ENCODE results near the gene ELP6. TPM values are rescaled to one million over a fixed set of nuclear protein-coding genes. Genes with fewer than 3 reads are reported as not detected.

ELP6 gene
- total RNA-seq, 1 experiment from 2014 or later = 61.7 TPM

DNA sequence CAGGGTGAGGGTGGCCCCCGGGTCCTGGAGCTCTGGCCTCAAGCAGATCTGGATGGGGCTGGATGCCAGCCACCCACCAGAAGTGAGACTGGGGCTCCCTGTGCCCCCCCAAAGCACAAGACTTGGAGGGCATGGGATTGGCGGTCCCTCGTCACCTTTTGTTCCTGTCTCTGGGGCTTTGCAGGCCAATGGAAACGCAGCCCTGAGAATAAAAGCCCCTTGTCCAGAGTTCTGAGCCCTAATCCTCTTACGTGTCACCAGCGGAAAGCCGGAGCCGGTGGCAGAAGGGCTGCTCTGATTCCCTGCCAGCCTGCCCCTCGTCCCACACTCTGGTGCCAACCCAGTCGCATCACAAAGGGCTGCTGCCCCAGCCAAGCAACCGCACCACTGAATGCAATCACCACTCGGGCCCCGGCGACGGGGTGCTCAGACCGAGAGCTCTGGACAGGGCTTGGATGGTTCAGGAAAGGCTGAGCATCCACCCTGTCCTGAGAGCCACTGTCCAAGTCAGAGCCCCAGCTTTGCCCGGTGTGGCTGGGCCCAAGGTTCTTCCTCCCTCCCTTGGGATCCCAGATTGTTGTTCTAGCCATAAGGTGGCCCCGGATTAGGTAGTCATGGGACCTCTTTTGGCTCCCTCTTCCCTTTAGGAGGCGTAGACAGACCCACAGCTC is 22.8 kb upstream of the ELP6 start:
- Histone ChIP-seq H2AFZ (ENCODE audit: low read length) (no peak overlapping the region), H4K20me1 (ENCODE audit: insufficient read depth, low read depth, low read length) (no peaks in the 10 kb centered on the region), H3K4me1 (ENCODE audit: low read length) (0 out of 2 replicates have a peak, but pooled peaks cover 4% of the 10 kb centered on the region), H3K9me3 (ENCODE audit: low read length) (no peaks in the 10 kb centered on the region), H3K9me2 (replicated peaks; ENCODE audit: insufficient read depth, low read length) (no peaks in the 10 kb centered on the region), H3K36me3 (ENCODE audit: insufficient read depth, low read length) (no peaks in the 10 kb centered on the region), H3K27ac (ENCODE audit: low read length) (no peak overlapping the region), H3K27me3 (ENCODE audit: low read length) (no peaks in the 10 kb centered on the region), H3K79me2 (ENCODE audit: low read length) (no peaks in the 10 kb centered on the region), H3K4me3 (ENCODE audit: low read length) (no peak overlapping the region), H3K9ac (ENCODE audit: low read length) (no peak overlapping the region), H3K4me2 (ENCODE audit: low read depth, low read length, poor library complexity, severe bottlenecking) (no peak overlapping the region)
- DNase-seq = no peak

- Histone ChIP-seq H3K27me3 (ENCODE audit: low read length) (no peaks in the 10 kb centered on the region), H3K4me3 (ENCODE audit: low read length) (no peak overlapping the region), H3K27ac (ENCODE audit: low read length) (no peak overlapping the region), H3K4me2 (ENCODE audit: low read depth, low read length, poor library complexity, severe bottlenecking) (peak overlapping the region; percentile 13), H3K9ac (ENCODE audit: low read length) (no peak overlapping the region), H3K9me3 (ENCODE audit: low read length) (no peaks in the 10 kb centered on the region), H4K20me1 (ENCODE audit: insufficient read depth, low read depth, low read length) (no peaks in the 10 kb centered on the region), H3K9me2 (replicated peaks; ENCODE audit: insufficient read depth, low read length) (no peaks in the 10 kb centered on the region), H2AFZ (ENCODE audit: low read length) (no peak overlapping the region), H3K79me2 (ENCODE audit: low read length) (no peaks in the 10 kb centered on the region), H3K4me1 (ENCODE audit: low read length) (0 out of 2 replicates have a peak, but pooled peaks cover 4% of the 10 kb centered on the region), H3K36me3 (ENCODE audit: insufficient read depth, low read length) (no peaks in the 10 kb centered on the region)
- DNase-seq = peak; percentile 23
Observed at GRCh38 chr3:47533996-47534454, 20.5 kb upstream of the ELP6 start.

DNA sequence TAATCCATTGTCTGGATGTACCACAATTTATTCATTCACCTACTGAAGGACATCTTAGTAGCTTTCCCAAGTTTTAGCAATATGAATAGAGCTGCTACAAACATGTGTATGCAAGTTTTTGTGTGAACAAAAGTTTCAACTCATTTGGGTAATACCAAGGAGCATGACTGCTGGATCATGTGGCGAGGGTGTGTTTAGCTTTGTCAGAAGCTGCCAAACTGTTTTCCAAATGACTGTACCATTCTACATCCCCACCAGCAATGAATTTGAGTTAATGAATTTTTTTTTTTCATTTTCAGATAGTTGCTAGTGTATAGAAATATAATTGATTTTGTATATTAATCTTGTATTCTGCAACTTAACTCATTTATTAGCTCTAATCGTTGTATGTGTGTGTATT is 20.0 kb upstream of the ELP6 start:
- Histone ChIP-seq H3K36me3 (ENCODE audit: insufficient read depth, low read length) (no peaks in the 10 kb centered on the region), H3K4me2 (ENCODE audit: low read depth, low read length, poor library complexity, severe bottlenecking) (no peak overlapping the region), H3K79me2 (ENCODE audit: low read length) (no peaks in the 10 kb centered on the region), H3K9me3 (ENCODE audit: low read length) (no peaks in the 10 kb centered on the region), H3K4me3 (ENCODE audit: low read length) (no peak overlapping the region), H2AFZ (ENCODE audit: low read length) (no peak overlapping the region), H3K4me1 (ENCODE audit: low read length) (0 out of 2 replicates have a peak, but pooled peaks cover 4% of the 10 kb centered on the region), H3K9me2 (replicated peaks; ENCODE audit: insufficient read depth, low read length) (no peaks in the 10 kb centered on the region), H4K20me1 (ENCODE audit: insufficient read depth, low read depth, low read length) (no peaks in the 10 kb centered on the region), H3K27ac (ENCODE audit: low read length) (no peak overlapping the region), H3K9ac (ENCODE audit: low read length) (no peak overlapping the region), H3K27me3 (ENCODE audit: low read length) (no peaks in the 10 kb centered on the region)
- DNase-seq = no peak

DNA sequence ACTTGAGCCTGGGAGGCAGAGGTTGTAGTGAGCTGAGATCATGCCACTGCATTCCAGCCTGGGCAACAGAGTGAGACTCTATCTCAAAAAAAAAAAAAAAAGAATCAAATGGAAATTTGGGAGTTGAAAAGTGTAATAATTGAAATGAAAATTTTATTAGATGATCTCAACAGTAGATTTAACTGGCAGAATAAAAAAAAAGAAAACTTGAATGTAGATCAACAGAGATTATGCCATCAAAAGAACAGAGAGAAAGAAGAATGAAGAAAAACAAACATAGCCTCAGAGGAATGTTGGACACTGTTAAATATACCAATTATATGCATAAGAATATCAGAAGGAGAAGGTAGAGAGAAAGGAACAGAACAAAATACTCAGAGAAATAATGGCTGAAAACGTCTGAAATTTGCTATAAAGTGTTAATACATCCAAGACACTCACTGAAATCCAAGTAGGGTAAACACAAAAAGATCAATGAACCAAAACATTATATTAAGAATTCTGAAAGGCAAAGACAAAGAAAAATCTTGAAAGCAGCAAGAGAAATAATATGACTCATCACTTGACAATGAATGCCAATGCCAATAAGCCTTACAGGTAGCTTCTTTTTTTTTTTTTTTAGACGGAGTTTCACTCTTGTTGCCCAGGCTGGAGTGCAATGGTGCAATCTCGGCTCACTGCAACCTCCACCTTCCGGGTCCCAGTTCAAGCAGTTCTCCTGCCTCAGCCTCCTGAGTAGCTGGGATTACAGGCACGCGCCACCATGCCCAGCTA is 14.6 kb upstream of the ELP6 start:
- Histone ChIP-seq H3K4me2 (ENCODE audit: low read depth, low read length, poor library complexity, severe bottlenecking) (no peak overlapping the region), H3K9ac (ENCODE audit: low read length) (no peak overlapping the region), H4K20me1 (ENCODE audit: insufficient read depth, low read depth, low read length) (no peaks in the 10 kb centered on the region), H3K27ac (ENCODE audit: low read length) (no peak overlapping the region), H2AFZ (ENCODE audit: low read length) (no peak overlapping the region), H3K9me2 (replicated peaks; ENCODE audit: insufficient read depth, low read length) (no peaks in the 10 kb centered on the region), H3K27me3 (ENCODE audit: low read length) (no peaks in the 10 kb centered on the region), H3K79me2 (ENCODE audit: low read length) (no peaks in the 10 kb centered on the region), H3K4me1 (ENCODE audit: low read length) (no peaks in the 10 kb centered on the region), H3K4me3 (ENCODE audit: low read length) (no peak overlapping the region), H3K36me3 (ENCODE audit: insufficient read depth, low read length) (no peaks in the 10 kb centered on the region), H3K9me3 (ENCODE audit: low read length) (peaks cover 5% of the 10 kb centered on the region; the same call in 1 of the 2 replicates)
- no peak for DNase-seq

DNA sequence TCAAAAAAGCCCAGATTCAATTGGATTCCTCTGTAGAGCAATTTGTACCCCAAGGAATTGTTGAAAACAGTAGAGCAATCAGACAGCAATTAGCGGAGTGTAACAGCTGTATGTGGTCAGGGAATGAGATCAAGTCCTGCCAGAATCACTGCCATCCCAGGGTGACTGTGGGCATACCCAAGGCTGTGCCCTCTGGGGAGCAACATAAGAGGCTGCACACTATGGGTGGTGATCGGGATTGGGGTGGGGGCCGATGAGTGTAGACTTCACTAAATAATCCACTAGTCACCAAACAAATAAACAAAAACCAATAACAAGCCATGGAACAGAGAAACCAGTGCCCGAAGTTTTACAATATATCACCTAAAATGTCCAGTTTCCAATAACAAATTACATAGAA is 12.1 kb upstream of the ELP6 start:
- H3K4me1 ChIP-seq (ENCODE audit: low read length) = peaks cover 4% of the 10 kb centered on the region
- H3K27ac ChIP-seq (ENCODE audit: low read length) = no peak overlapping the region
- H4K20me1 ChIP-seq (ENCODE audit: insufficient read depth, low read depth, low read length) = no peaks in the 10 kb centered on the region
- H3K36me3 ChIP-seq (ENCODE audit: insufficient read depth, low read length) = no peaks in the 10 kb centered on the region
- no peak overlapping the region for H3K9ac ChIP-seq (ENCODE audit: low read length)
- no peak overlapping the region for H3K4me3 ChIP-seq (ENCODE audit: low read length)
- H3K4me2 ChIP-seq (ENCODE audit: low read depth, low read length, poor library complexity, severe bottlenecking) = no peak overlapping the region
- no peak for DNase-seq
- H2AFZ ChIP-seq (ENCODE audit: low read length) = no peak overlapping the region
- no peaks in the 10 kb centered on the region for H3K9me2 ChIP-seq (replicated peaks; ENCODE audit: insufficient read depth, low read length)
- no peaks in the 10 kb centered on the region for H3K79me2 ChIP-seq (ENCODE audit: low read length)
- H3K9me3 ChIP-seq (ENCODE audit: low read length) = peaks cover 5% of the 10 kb centered on the region; the same call in 1 of the 2 replicates
- H3K27me3 ChIP-seq (ENCODE audit: low read length) = no peaks in the 10 kb centered on the region

DNA sequence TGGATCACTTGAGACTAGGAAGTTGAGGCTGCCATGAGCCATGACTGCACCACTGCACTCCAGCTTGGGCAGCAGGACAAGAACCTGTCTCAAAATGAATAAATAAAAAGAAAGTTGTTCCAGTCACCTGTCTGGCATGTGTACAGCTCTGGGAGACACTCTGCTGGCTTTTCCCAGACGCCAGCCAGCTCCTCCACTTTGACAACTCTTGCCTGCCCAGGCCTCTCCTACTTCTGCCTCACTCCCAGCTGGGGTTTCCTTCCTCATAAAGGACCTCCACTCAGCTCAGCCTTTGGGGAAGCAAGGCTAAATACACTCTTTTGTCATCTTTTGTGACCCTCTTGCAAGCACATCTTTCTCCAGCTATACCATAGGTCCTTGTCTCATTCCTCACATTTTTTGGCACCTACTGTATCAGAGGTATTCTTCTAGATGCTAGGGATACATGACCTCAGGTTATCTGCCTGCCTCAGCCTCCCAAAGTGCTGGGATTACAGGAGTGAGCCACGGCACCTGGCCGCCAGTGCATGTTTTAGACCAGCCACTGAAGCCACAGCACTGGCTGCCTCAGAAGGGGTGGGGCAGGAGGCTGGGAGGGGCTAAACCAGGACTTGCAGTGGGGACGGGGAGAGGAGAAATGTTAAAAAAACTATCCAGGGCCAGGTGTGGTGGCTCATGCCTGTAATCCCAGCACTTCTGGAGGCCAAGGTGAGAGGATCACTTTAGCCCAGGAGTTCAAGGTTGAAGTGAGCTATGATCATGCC is 10.0 kb upstream of the ELP6 start:
- peaks cover 5% of the 10 kb centered on the region; the same call in 1 of the 2 replicates for H3K9me3 ChIP-seq (ENCODE audit: low read length)
- H3K9ac ChIP-seq (ENCODE audit: low read length) = no peak overlapping the region
- H3K27ac ChIP-seq (ENCODE audit: low read length) = no peak overlapping the region
- H3K4me1 ChIP-seq (ENCODE audit: low read length) = peaks cover 4% of the 10 kb centered on the region
- H3K4me3 ChIP-seq (ENCODE audit: low read length) = no peak overlapping the region
- no peak for DNase-seq
- no peaks in the 10 kb centered on the region for H4K20me1 ChIP-seq (ENCODE audit: insufficient read depth, low read depth, low read length)
- H3K9me2 ChIP-seq (replicated peaks; ENCODE audit: insufficient read depth, low read length) = no peaks in the 10 kb centered on the region
- no peak overlapping the region for H2AFZ ChIP-seq (ENCODE audit: low read length)
- H3K36me3 ChIP-seq (ENCODE audit: insufficient read depth, low read length) = no peaks in the 10 kb centered on the region
- H3K27me3 ChIP-seq (ENCODE audit: low read length) = no peaks in the 10 kb centered on the region
- H3K4me2 ChIP-seq (ENCODE audit: low read depth, low read length, poor library complexity, severe bottlenecking) = no peak overlapping the region
- no peaks in the 10 kb centered on the region for H3K79me2 ChIP-seq (ENCODE audit: low read length)

- H3K27ac ChIP-seq (ENCODE audit: low read length) = no peak overlapping the region
- DNase-seq = peak; percentile 95
- no peaks in the 10 kb centered on the region for H3K79me2 ChIP-seq (ENCODE audit: low read length)
- no peaks in the 10 kb centered on the region for H3K9me3 ChIP-seq (ENCODE audit: low read length)
- peaks cover 4% of the 10 kb centered on the region for H3K4me1 ChIP-seq (ENCODE audit: low read length)
- no peak overlapping the region for H3K4me3 ChIP-seq (ENCODE audit: low read length)
- no peaks in the 10 kb centered on the region for H3K36me3 ChIP-seq (ENCODE audit: insufficient read depth, low read length)
- H2AFZ ChIP-seq (ENCODE audit: low read length) = peak overlapping the region; percentile 91
- H4K20me1 ChIP-seq (ENCODE audit: insufficient read depth, low read depth, low read length) = no peaks in the 10 kb centered on the region
- peak overlapping the region; percentile 17; the same call in 1 of the 2 replicates for H3K9ac ChIP-seq (ENCODE audit: low read length)
- no peak overlapping the region for H3K4me2 ChIP-seq (ENCODE audit: low read depth, low read length, poor library complexity, severe bottlenecking)
- no peaks in the 10 kb centered on the region for H3K27me3 ChIP-seq (ENCODE audit: low read length)
- no peaks in the 10 kb centered on the region for H3K9me2 ChIP-seq (replicated peaks; ENCODE audit: insufficient read depth, low read length)
Observed at GRCh38 chr3:47522082-47522987, 8.8 kb upstream of the ELP6 start.

All from Karpas-422 (cell line).